Measurements from ENCODE around the gene PERP.

- TF ChIP-seq, protein P1, sequence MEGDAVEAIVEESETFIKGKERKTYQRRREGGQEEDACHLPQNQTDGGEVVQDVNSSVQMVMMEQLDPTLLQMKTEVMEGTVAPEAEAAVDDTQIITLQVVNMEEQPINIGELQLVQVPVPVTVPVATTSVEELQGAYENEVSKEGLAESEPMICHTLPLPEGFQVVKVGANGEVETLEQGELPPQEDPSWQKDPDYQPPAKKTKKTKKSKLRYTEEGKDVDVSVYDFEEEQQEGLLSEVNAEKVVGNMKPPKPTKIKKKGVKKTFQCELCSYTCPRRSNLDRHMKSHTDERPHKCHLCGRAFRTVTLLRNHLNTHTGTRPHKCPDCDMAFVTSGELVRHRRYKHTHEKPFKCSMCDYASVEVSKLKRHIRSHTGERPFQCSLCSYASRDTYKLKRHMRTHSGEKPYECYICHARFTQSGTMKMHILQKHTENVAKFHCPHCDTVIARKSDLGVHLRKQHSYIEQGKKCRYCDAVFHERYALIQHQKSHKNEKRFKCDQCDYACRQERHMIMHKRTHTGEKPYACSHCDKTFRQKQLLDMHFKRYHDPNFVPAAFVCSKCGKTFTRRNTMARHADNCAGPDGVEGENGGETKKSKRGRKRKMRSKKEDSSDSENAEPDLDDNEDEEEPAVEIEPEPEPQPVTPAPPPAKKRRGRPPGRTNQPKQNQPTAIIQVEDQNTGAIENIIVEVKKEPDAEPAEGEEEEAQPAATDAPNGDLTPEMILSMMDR (conservative IDR thresholded peaks at IDR 0.05) = no peak
- TF ChIP-seq ZFX (IDR thresholded peaks at IDR 0.05) = no peak
These were observed 52.2 kb downstream of the PERP start for GRCh38 chr6:138054982-138055381.

Measured in C4-2B (cell line).